HAP-1 (cell line): Measurements from ENCODE around the gene CLN5.

Experiments
- DNase-seq, 2 experiments: peaks; one replicate each; pipeline ENCODE4 v3.0.0-alpha.2; 2016 to 2020; ENCODE audit warnings: low spot score in 2 of 2
- H3K27me3 ChIP-seq: fragments of 250-450 bp; sonication (Bioruptor Pico); 2 replicates; pipeline ENCODE4 v1.5.1; 2020; ENCODE audit warnings: low read depth, mild to moderate bottlenecking, moderate library complexity
- H3K36me3 ChIP-seq: fragments of 250-450 bp; sonication (Bioruptor Pico); replicated peaks from 2 replicates; pipeline ENCODE4 v1.5.1; 2020; ENCODE audit warnings: mild to moderate bottlenecking
- H3K4me1 ChIP-seq: fragments of 250-450 bp; sonication (Bioruptor Pico); 2 replicates; pipeline ENCODE4 v1.5.1; 2020; ENCODE audit warnings: mild to moderate bottlenecking
- H3K4me3 ChIP-seq: fragments of 250-450 bp; sonication (Bioruptor Pico); 2 replicates; pipeline ENCODE4 v1.5.1; 2020; ENCODE audit warnings: mild to moderate bottlenecking, moderate library complexity
- H3K9me3 ChIP-seq: fragments of 250-450 bp; sonication (Bioruptor Pico); 2 replicates; pipeline ENCODE4 v1.5.1; 2020; ENCODE audit warnings: mild to moderate bottlenecking, moderate library complexity
- in situ Hi-C: fragments of 300-500 bp; cut with MboI; formaldehyde crosslinking; loops from 3 replicates; pipeline ENCODE4 v1.14.3; 2020; ENCODE audit warnings: low sequenced_read_pairs, inconsistent platforms, mixed read lengths

The CLN5 gene

DNA sequence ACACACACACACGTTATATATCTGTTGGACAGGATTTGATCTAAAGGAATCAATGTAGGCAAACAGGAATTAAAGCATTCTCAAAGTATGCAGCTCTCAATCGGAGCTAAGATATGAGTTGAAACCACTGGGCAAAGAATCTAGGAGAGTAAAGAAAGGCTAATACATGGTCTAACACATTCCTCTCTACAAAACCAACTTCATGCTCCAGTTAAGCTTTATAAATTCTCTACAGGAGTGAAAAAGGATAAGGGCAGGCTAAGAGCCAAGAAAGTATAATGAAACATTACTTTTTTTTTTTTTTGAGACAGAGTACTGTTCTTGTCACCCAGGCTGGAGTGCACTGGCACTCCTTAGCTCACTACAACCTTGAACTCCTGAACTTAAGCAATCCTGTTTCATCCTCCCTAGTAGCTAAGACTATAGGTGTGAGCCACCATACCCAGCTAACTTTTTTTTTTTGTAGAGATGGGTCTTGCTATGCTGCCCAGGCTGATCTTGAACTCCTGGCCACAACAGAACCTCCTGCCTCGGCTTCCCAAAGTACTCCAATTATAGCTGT is 24.5 kb downstream of the CLN5 start:
- Histone ChIP-seq H3K27me3 (no peaks in the 10 kb centered on the region; the same call in 1 of the 2 replicates), H3K36me3 (peaks cover 74% of the 10 kb centered on the region), H3K9me3 (no peaks in the 10 kb centered on the region), H3K4me1 (no peaks in the 10 kb centered on the region), H3K4me3 (no peak overlapping the region)
- no peak for DNase-seq
- in situ Hi-C loops = no loop called here

DNA sequence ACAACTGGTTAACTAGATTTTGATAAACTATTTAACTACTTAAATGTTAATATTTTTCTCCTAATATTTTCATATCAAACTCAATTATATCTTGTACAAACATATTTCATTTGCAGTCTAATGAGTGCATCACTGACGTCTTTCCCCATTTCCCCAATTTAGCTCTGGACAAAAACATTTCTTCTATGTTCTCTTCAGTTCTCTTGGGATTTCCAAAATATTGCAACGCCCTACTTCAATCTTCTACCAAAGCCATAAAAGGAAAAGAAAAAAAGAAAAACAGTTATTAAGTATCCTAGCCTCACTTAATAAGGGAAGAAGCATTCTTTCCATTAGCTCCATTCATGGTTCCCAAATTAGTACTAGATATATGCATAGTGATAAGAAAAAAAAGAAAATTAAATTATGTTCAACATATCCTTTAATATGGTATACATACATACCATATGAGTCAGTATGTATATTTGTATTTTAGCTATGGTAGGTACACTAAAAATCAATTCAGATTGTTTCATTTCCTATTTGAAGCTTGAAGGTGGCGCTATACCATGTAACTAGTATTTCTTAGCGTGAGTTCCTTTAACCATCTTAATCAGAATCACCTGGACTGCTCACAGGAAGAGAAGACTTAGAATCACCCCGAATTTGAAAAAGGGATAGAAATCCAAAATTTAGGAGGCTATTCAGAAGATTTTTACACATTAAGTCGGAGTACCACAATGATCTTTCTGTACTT is 25.2 kb downstream of the CLN5 start:
- Histone ChIP-seq H3K4me3 (no peak overlapping the region), H3K4me1 (no peaks in the 10 kb centered on the region), H3K27me3 (no peaks in the 10 kb centered on the region; the same call in 1 of the 2 replicates), H3K9me3 (no peaks in the 10 kb centered on the region), H3K36me3 (peaks cover 67% of the 10 kb centered on the region)
- DNase-seq = no peak
- in situ Hi-C loops = no loop called here

DNA sequence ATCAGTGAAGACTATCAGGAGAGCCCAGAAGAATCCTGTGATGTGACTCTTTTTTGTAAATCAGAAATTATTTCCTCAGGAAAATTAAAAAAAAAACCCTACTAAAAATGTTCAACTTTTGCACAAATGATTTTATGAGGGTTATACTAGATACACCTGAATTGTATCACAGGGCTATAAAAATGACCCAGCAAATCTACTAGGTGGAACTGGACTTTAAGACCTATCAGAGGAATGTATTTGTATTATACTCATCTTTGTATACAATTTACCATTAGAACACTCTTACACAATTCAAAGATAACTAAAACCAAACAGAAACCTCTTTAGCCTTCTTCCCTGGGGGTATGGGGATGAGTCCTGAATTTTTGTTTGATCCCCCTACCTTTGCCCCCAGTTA is 27.9 kb downstream of the CLN5 start:
- peaks cover 19% of the 10 kb centered on the region for H3K4me1 ChIP-seq
- H3K36me3 ChIP-seq = peaks cover 41% of the 10 kb centered on the region
- no peak for DNase-seq
- no peaks in the 10 kb centered on the region for H3K9me3 ChIP-seq
- no peaks in the 10 kb centered on the region; the same call in 1 of the 2 replicates for H3K27me3 ChIP-seq
- in situ Hi-C loops = no loop called here
- H3K4me3 ChIP-seq = no peak overlapping the region

DNA sequence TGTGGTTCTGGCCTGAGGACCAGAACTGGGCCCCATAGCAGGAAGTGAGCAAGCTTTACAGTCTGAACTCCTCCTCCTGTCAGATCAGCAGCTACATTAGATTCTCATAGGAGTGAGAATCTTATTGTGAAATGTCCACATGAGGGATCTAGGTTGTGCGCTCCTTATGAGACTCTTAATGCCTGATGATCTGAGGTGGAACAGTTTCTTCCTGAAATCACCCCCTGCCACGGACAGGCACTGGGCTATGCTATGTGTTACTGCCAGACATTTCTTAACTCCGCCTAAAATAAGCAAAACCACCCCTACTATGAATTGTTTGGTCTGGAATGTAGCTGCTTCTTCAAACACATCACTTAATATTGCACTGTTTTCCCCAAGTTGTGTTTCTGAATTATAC is 30.5 kb downstream of the CLN5 start:
- H3K36me3 ChIP-seq = peaks cover 18% of the 10 kb centered on the region

DNA sequence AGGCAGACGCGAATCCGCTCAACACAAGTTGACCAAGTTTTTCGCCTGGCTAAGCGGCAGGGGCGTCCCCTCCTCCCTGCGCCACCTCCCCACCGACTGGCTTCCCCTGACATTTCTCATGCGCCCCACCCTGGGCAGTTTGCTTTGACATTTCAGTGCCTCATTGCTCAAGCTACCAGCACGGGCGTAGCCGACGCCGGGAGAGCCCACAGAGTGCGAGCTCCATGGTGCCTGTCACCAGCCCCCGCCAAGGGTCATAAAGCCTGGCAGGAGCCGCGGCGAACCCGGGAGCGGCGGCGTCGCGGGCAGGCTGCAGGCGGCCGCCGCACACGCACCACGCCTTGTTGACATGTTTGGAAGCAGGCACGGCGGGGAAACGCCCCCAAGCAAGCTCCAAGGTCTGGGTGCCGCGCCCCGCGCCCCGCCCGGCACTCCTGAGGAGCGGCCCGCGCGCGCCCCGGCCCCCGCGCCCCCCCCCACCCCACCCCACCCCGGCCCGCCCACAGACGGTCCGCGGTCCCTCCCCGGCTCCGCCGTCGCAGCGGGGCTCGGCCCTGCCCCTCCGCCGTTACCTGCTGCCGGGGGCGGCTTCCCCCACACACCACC is 34.5 kb downstream of the CLN5 start:
- H3K4me3 ChIP-seq = peak overlapping the region; percentile 60
- in situ Hi-C loops = no loop called here
- peak; percentile 72 to 84 for DNase-seq

More for the DNA sequence above, 30.5 kb downstream of the CLN5 start:
- no peak overlapping the region for H3K4me3 ChIP-seq
- H3K4me1 ChIP-seq = peaks cover 19% of the 10 kb centered on the region
- H3K9me3 ChIP-seq = no peaks in the 10 kb centered on the region
- no peaks in the 10 kb centered on the region for H3K27me3 ChIP-seq
- no peak for DNase-seq
- in situ Hi-C loops = no loop called here

DNA sequence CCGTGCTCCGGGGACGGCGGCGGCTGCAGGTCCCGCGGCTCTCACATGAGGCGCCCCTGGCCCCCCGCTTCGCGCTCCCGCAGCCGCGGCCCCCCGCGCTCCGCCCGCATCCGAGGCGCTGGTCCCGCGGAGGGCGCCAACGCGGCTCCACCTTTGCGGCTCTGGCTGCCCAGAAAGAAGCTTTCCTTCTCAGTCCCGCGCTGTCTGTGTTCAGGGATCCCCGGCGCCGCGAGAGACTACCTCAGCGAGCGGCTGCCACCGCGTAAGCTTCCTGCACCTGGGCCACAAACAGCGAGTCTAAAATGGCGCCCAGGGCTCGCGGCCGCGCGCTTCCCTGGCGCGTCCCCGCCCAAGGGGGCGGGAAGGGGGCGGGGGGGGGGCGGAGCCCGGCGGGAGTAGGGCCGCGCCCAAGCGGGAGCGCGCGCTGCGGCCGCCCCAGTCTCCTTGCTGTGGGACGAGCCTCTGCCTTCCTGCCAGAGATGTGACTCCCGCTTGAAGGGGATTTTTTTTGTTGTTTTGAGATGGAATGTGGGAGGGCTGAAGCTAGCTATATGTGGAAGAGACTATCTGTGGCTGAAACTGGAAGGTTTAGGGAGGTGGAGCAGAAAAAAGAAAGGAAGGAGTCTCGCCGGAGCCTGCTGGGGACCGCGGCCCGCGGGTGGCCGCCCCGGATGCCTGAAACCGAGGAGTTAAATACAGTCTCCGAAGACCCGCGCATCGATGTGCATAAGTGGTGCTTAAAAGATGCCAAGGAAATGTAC is 35.2 kb downstream of the CLN5 start, which contains the start of gene FBXL3:
Gene FBXL3, minus strand, starts transcription at position 299 of the 761 bp plus-strand sequence. CDS start 5,299 bp downstream, outside the sequence.
- peak; percentile 87 to 89 for DNase-seq
- no peaks in the 10 kb centered on the region for H3K9me3 ChIP-seq
- no peaks in the 10 kb centered on the region; the same call in 1 of the 2 replicates for H3K36me3 ChIP-seq
- H3K27me3 ChIP-seq = no peaks in the 10 kb centered on the region
- in situ Hi-C loops = no loop called here
- peak within 1 kb of the TSS; percentile 60 for H3K4me3 ChIP-seq
- H3K4me1 ChIP-seq = peaks cover 30% of the 10 kb centered on the region

More for the DNA sequence above, 34.5 kb downstream of the CLN5 start:
- peaks cover 30% of the 10 kb centered on the region for H3K4me1 ChIP-seq
- H3K36me3 ChIP-seq = no peaks in the 10 kb centered on the region; the same call in none of the 2 replicates
- no peaks in the 10 kb centered on the region for H3K9me3 ChIP-seq
- H3K27me3 ChIP-seq = no peaks in the 10 kb centered on the region

DNA sequence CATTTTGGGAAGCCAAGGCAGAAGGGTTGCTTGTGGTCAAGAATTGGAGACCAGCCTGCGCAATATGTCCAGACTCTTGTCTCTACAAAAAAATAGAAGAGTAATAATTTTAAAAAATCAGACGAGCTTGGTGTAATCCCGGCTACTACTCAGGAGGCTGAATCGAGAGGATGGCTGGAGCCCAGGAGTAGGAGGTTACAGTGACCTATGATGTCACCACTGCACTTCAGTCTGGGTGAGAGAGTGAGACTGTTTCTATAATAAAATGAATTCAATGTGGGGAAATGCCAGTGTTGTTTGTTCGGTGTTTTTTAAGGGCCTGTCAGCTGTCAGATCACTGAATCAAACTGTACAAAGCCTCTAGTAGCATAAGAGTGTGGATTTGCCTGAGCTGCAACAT is 36.3 kb downstream of the CLN5 start:
- DNase-seq = no peak
- peaks cover 21% of the 10 kb centered on the region for H3K4me1 ChIP-seq
- in situ Hi-C loops = no loop called here
- H3K9me3 ChIP-seq = no peaks in the 10 kb centered on the region
- no peaks in the 10 kb centered on the region for H3K27me3 ChIP-seq
- H3K36me3 ChIP-seq = no peaks in the 10 kb centered on the region; the same call in 1 of the 2 replicates
- peak overlapping the region; percentile 60; the same call in 1 of the 2 replicates for H3K4me3 ChIP-seq

DNA sequence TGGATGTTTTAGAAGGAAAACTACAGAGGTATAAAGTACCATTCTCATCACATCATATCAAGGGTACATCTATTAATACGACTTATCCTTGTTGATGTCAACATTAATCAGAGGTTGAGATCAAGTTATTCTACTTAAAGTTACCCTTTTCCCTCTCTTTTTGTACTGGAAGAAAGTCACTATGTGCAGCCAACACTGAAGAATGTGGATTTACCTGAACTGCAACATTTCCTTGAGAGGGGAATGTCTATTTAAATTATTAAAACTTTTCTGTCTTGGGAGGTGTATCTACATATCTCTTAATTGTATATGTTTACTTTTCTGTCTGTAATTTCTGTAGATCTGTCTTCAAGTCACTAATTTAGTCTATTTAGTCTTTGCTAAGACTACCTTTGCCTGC is 37.6 kb downstream of the CLN5 start:
- H3K27me3 ChIP-seq = no peaks in the 10 kb centered on the region
- H3K9me3 ChIP-seq = no peaks in the 10 kb centered on the region
- no peak for DNase-seq
- H3K4me3 ChIP-seq = no peak overlapping the region
- peaks cover 11% of the 10 kb centered on the region for H3K4me1 ChIP-seq
- in situ Hi-C loops = no loop called here
- no peaks in the 10 kb centered on the region for H3K36me3 ChIP-seq

DNA sequence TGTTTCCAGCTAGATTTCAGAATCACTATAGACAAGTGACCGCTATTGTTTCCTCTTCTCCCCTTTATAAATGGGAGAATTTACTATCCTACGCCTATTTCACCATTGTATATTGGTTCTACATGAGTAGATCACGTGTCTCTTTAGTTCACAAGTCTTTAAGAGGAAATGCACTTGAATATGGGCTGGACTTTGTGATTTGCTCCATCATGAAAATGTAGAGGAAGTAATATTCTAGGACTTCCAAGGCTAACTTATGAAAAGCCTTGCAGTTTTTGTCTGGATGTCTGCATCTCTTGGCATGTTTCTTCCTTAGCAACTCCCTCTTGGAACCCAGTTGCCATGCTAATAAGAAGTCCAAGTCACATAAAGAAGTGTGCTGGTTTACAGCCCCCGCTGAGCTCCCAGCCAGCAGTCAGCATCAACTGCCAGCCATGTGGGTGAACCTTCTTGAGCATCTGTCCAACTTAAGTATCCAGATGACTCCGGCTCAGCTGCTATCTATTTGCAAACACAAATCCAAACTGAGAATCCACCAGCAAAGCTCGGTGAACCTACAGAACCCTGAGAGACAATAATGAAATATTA is 39.9 kb downstream of the CLN5 start:
- in situ Hi-C loops = no loop called here
- no peak overlapping the region for H3K4me3 ChIP-seq
- H3K9me3 ChIP-seq = no peaks in the 10 kb centered on the region
- no peaks in the 10 kb centered on the region for H3K27me3 ChIP-seq
- DNase-seq = no peak
- H3K4me1 ChIP-seq = peaks cover 11% of the 10 kb centered on the region
- H3K36me3 ChIP-seq = no peaks in the 10 kb centered on the region

DNA sequence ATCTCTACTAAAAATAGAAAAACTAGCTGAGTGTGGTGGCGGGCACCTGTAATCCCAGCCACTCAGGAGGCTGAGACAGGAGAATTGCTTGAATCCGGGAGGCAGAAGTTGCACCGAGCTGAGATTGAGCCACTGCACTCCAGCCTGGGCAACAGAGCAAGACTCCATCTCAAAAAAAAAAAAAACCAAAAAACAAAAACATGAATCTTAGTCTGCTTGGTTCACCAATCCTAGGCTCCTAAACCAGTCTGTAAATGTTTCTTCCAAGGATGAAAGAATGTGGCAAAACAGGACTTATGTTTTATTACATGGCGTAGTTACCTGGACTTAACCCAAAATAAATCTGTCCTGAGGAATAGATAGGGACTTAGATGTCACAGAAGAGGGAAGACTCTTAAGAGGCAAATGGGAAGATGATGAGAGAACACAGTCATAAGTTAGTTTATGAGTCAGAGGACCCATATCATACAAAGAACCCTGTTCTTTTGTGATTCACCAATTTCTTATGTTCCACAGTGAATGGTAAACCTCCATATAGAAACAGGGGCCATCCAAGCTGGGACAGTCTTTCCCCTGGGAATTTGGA is 41.9 kb downstream of the CLN5 start:
- in situ Hi-C loops = no loop called here
- Histone ChIP-seq H3K4me3 (no peak overlapping the region), H3K27me3 (no peaks in the 10 kb centered on the region), H3K4me1 (no peaks in the 10 kb centered on the region), H3K36me3 (no peaks in the 10 kb centered on the region), H3K9me3 (no peaks in the 10 kb centered on the region)
- no peak for DNase-seq

DNA sequence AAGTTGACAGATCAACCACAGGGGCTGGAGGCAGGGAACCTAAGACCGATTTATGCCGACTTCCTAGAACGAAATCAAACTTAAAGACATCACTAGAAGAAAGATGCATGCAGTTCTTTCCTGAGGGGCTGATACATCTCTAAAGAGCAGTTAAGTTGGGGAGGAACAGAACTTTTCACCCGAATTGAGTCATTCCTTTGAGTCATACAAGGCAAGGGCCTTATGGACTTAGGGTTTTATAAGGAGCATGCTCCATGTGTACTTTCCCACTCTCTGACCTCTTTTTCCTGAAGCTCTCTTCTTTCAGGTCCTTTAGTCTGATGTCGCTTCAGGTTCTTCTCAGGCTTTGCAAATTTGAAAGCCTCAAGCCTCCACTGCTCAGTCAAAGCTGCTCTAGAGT is 43.0 kb downstream of the CLN5 start:
- H3K4me3 ChIP-seq = no peak overlapping the region

DNA sequence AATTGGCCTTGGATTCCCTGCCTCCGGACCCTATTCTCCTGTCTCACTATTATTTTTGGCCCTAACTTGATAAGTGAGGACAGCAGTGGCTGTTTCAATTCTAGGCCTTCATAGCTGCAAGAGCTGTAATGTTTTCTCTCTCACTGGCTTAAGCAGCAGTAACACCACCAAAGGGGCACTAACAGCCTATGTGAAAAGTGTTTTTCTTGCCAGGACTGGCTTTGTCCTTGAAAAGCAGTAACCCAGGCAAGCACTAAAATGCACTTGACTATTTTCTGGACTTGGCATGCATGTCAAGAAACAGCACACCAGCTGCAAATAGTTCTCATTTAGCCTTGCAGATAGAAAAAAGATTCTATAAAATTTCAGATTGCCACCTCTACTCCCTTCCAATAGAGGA is 44.4 kb downstream of the CLN5 start:
- no peak overlapping the region for H3K4me3 ChIP-seq
- no peaks in the 10 kb centered on the region for H3K4me1 ChIP-seq
- in situ Hi-C loops = no loop called here
- no peaks in the 10 kb centered on the region for H3K9me3 ChIP-seq
- H3K27me3 ChIP-seq = no peaks in the 10 kb centered on the region
- DNase-seq = no peak
- no peaks in the 10 kb centered on the region for H3K36me3 ChIP-seq

More for the DNA sequence above, 43.0 kb downstream of the CLN5 start:
- no peak for DNase-seq
- no peaks in the 10 kb centered on the region for H3K36me3 ChIP-seq
- H3K9me3 ChIP-seq = no peaks in the 10 kb centered on the region
- H3K4me1 ChIP-seq = no peaks in the 10 kb centered on the region
- H3K27me3 ChIP-seq = no peaks in the 10 kb centered on the region
- in situ Hi-C loops = no loop called here

DNA sequence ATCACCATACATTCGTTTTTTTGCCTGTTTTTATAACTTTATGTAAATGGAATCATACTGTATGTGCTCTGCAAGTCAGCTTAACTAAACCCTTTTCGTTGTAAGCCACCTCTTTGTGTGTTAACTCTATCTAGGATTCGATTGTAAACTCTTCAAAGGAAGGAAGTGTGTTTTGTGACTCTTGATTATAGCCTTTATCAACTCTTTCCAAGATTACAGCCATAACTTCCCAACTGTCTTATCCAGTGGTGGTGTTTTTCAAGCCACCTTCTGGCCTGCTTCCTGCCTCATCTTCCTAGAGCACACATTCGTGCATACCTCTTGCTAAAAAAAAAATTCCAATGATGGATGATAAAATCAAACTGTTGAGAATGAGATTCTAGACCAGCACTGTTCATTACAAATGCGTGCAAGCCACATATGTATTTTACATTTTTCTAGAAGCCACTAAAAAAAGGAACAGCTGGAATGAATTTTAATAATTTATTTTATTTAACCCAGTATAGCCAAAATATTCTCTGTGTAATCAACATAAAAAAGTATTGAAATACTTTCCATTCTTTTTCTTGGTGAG is 47.1 kb downstream of the CLN5 start:
- H3K4me1 ChIP-seq = no peaks in the 10 kb centered on the region
- in situ Hi-C loops = no loop called here
- no peaks in the 10 kb centered on the region for H3K9me3 ChIP-seq
- DNase-seq = no peak
- no peaks in the 10 kb centered on the region for H3K27me3 ChIP-seq
- H3K4me3 ChIP-seq = no peak overlapping the region
- H3K36me3 ChIP-seq = no peaks in the 10 kb centered on the region
